HL-60 (cell line): Measurements from ENCODE around the gene POLR2H.

Experiments
- CTCF ChIP-seq: IDR thresholded peaks from one replicate; pipeline ENCODE4 v1.5.1; 2011; ENCODE audit warnings: low read length, control low read depth, inconsistent platforms; ENCODE audit not compliant: insufficient read depth
- GABPA ChIP-seq: IDR thresholded peaks from 2 replicates; pipeline ENCODE4 v1.6.1; 2012; ENCODE audit warnings: low read depth
- POLR2AphosphoS5 ChIP-seq: IDR thresholded peaks from 2 replicates; pipeline ENCODE4 v1.6.1; 2012; ENCODE audit warnings: low read depth
- SPI1 ChIP-seq: IDR thresholded peaks from 2 replicates; pipeline ENCODE4 v1.6.1; 2012; ENCODE audit warnings: low read depth, mild to moderate bottlenecking, borderline replicate concordance
- TF ChIP-seq, protein P1 (sequence below): IDR thresholded peaks from 2 replicates; pipeline ENCODE4 v1.6.1; 2012; ENCODE audit warnings: low read depth; ENCODE audit not compliant: insufficient replicate concordance

DNA sequence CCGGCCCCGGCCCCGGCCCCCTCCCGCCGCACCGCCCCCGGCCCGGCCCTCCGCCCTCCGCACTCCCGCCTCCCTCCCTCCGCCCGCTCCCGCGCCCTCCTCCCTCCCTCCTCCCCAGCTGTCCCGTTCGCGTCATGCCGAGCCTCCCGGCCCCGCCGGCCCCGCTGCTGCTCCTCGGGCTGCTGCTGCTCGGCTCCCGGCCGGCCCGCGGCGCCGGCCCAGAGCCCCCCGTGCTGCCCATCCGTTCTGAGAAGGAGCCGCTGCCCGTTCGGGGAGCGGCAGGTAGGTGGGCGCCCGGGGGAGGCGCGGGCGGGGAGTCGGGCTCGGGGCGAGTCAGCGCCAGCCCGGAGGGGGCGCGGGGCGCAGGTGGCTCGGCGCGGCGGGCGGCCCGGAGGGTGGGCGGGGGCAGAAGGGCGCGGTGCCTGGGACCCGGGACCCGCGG is 18.7 kb downstream of the POLR2H start:
- TF ChIP-seq CTCF (no peak), POLR2AphosphoS5 (no peak), GABPA (no peak), SPI1 (no peak)
- TF ChIP-seq, protein P1, sequence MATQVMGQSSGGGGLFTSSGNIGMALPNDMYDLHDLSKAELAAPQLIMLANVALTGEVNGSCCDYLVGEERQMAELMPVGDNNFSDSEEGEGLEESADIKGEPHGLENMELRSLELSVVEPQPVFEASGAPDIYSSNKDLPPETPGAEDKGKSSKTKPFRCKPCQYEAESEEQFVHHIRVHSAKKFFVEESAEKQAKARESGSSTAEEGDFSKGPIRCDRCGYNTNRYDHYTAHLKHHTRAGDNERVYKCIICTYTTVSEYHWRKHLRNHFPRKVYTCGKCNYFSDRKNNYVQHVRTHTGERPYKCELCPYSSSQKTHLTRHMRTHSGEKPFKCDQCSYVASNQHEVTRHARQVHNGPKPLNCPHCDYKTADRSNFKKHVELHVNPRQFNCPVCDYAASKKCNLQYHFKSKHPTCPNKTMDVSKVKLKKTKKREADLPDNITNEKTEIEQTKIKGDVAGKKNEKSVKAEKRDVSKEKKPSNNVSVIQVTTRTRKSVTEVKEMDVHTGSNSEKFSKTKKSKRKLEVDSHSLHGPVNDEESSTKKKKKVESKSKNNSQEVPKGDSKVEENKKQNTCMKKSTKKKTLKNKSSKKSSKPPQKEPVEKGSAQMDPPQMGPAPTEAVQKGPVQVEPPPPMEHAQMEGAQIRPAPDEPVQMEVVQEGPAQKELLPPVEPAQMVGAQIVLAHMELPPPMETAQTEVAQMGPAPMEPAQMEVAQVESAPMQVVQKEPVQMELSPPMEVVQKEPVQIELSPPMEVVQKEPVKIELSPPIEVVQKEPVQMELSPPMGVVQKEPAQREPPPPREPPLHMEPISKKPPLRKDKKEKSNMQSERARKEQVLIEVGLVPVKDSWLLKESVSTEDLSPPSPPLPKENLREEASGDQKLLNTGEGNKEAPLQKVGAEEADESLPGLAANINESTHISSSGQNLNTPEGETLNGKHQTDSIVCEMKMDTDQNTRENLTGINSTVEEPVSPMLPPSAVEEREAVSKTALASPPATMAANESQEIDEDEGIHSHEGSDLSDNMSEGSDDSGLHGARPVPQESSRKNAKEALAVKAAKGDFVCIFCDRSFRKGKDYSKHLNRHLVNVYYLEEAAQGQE: no peak
